Keratinocyte (primary cell): ENCODE results near the gene FRMD4B. TPM values are rescaled to one million over a fixed set of nuclear protein-coding genes. Genes with fewer than 3 reads are reported as not detected.

Experiments
- DNase-seq: peaks from one replicate; pipeline ENCODE4 v3.0.0-alpha.2; 2011; ENCODE audit warnings: low read depth, missing footprints, low spot score
- FAIRE-seq: peaks from 2 replicates; lab custom pipeline; 2011; peaks lifted over from hg19 to GRCh38; lab: Jason Lieb, UNC
- H2AFZ ChIP-seq: 2 replicates; pipeline ENCODE4 v1.6.0; 2012; ENCODE audit warnings: low read length, control low read depth, inconsistent platforms; ENCODE audit not compliant: control insufficient read depth
- H3K27ac ChIP-seq: 2 replicates; pipeline ENCODE4 v1.5.1; 2011; ENCODE audit warnings: low read length; ENCODE audit not compliant: control insufficient read depth, insufficient read depth
- H3K27me3 ChIP-seq: 3 replicates; pipeline ENCODE4 v1.6.0; 2011; ENCODE audit warnings: low read length; ENCODE audit not compliant: control insufficient read depth, insufficient read depth; ENCODE audit errors: extremely low read depth
- H3K36me3 ChIP-seq, 2 experiments: 2 replicates in 1 of 2; 3 replicates in 1 of 2; pipeline ENCODE4 v1.5.1; 2011; ENCODE audit warnings: low read length in 2 of 2, mild to moderate bottlenecking in 1 of 2; ENCODE audit not compliant: control insufficient read depth in 2 of 2, insufficient read depth in 2 of 2; ENCODE audit errors: extremely low read depth in 1 of 2
- H3K4me1 ChIP-seq: 3 replicates; pipeline ENCODE4 v1.5.1; 2011; ENCODE audit warnings: low read length; ENCODE audit not compliant: control insufficient read depth, insufficient read depth; ENCODE audit errors: extremely low read depth
- H3K4me2 ChIP-seq: 3 replicates; pipeline ENCODE4 v1.6.0; 2011; ENCODE audit warnings: low read depth, low read length; ENCODE audit not compliant: control insufficient read depth, insufficient read depth; ENCODE audit errors: extremely low read depth
- H3K4me3 ChIP-seq, 3 experiments: fragments of 200-600 bp in 1 of 3; sonication (generic) in 1 of 3; 2 replicates in 2 of 3; 3 replicates in 1 of 3; pipeline ENCODE4 v1.5.1; 2011 to 2016; ENCODE audit warnings: low read length in 3 of 3, mild to moderate bottlenecking in 3 of 3, control low read depth in 2 of 3, inconsistent platforms in 1 of 3, low read depth in 1 of 3, mixed read lengths in 1 of 3, mixed run types in 1 of 3, moderate library complexity in 1 of 3; ENCODE audit not compliant: control insufficient read depth in 2 of 3, insufficient read depth in 2 of 3; ENCODE audit errors: extremely low read depth in 1 of 3
- H3K79me2 ChIP-seq: 2 replicates; pipeline ENCODE4 v1.6.0; 2012; ENCODE audit warnings: low read length; ENCODE audit not compliant: control insufficient read depth, insufficient read depth
- H3K9ac ChIP-seq: 3 replicates; pipeline ENCODE4 v1.6.0; 2011; ENCODE audit warnings: low read length; ENCODE audit not compliant: control insufficient read depth, insufficient read depth; ENCODE audit errors: extremely low read depth
- H3K9me1 ChIP-seq: 3 replicates; pipeline ENCODE4 v1.6.0; 2011; ENCODE audit warnings: low read length; ENCODE audit not compliant: control insufficient read depth, insufficient read depth; ENCODE audit errors: extremely low read depth
- H3K9me3 ChIP-seq: 2 replicates; pipeline ENCODE4 v1.5.1; 2012; ENCODE audit warnings: low read depth, low read length; ENCODE audit not compliant: control insufficient read depth
- H4K20me1 ChIP-seq: 3 replicates; pipeline ENCODE4 v1.6.0; 2011; ENCODE audit warnings: low read length; ENCODE audit not compliant: control insufficient read depth, insufficient read depth; ENCODE audit errors: extremely low read depth
- EZH2 ChIP-seq: IDR thresholded peaks from one replicate; pipeline ENCODE4 v1.6.1; 2012; ENCODE audit warnings: inconsistent platforms, mild to moderate bottlenecking, low read length, moderate library complexity
- dilution Hi-C: fragments of 300-500 bp; cut with MboI; formaldehyde crosslinking; loops from one replicate; pipeline ENCODE4 v1.7.0; 2020; ENCODE audit warnings: low sequenced_read_pairs; ENCODE audit not compliant: extremely low pct_ligation_motif_present
- polyA plus RNA-seq, 5 experiments: library from polyadenylated mRNA; depleted of rRNA in 3 of 5; stranded (reverse) in 3 of 5; stranded (forward) in 1 of 5; unstranded in 1 of 5; fragments of >200 nt; gene quantifications; 1 replicate in 1 of 5; 2 replicates in 3 of 5; 3 replicates in 1 of 5; pipeline versions ENCODE4 v1.2.1 to v1.2.3, GENCODE V29; 2011 to 2012; ENCODE audit warnings: missing spikeins in 2 of 5, low read depth in 1 of 5, low replicate concordance in 1 of 5
- TF ChIP-seq, protein P1 (sequence below), 3 experiments: IDR thresholded peaks in 1 of 3; conservative IDR thresholded peaks in 1 of 3; optimal IDR thresholded peaks in 1 of 3; 2 replicates in 2 of 3; 3 replicates in 1 of 3; pipeline versions ENCODE3 to v1.5.1; 2011; ENCODE audit warnings: low read length in 3 of 3, mild to moderate bottlenecking in 3 of 3, moderate library complexity in 2 of 3, control low read depth in 1 of 3, inconsistent platforms in 1 of 3; ENCODE audit not compliant: insufficient read depth in 2 of 3; ENCODE audit errors: extremely low read depth in 1 of 3

The FRMD4B gene
- polyA plus RNA-seq, 1 donor (not counting 4 experiments of a cell fraction or from before 2014, with no cell fraction given), result 48.3 TPM

DNA sequence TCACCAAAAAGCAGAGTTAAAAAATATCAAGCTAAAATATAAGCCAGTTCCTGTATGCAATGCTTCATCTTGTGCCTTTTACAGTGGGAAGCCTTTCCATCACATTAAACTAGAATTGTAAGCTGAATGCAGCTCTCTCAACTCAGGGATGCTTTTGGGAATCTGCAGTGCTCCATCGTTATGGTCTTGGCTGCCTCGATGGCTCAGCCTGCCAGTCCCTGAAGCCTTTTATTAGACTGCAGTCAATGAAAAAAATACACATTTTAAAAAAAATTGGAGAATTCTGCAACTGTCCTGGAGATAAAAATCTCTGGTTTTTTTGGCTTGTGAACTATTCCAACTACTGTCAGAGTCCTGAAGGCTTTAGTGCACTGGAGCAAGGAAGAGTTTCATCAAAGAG lies 53.0 kb downstream of the FRMD4B start:
- dilution Hi-C loops, result no loop called here
- H4K20me1 ChIP-seq, result peaks cover 5% of the 10 kb centered on the region
- H3K9me1 ChIP-seq, result no peaks in the 10 kb centered on the region
- no peaks in the 10 kb centered on the region for H3K9me3 ChIP-seq
- H3K9ac ChIP-seq, result no peak overlapping the region
- H3K36me3 ChIP-seq, result peaks cover 9 to 16% of the 10 kb centered on the region in 2 experiments
- H3K79me2 ChIP-seq, result peaks cover 17% of the 10 kb centered on the region
- H3K4me1 ChIP-seq, result no peaks in the 10 kb centered on the region
- no peak overlapping the region for H3K27ac ChIP-seq
- H2AFZ ChIP-seq, result no peak overlapping the region
- H3K27me3 ChIP-seq, result no peaks in the 10 kb centered on the region
- no peak for FAIRE-seq
- no peak overlapping the region for H3K4me3 ChIP-seq
- TF ChIP-seq EZH2, result no peak
- TF ChIP-seq, protein P1, sequence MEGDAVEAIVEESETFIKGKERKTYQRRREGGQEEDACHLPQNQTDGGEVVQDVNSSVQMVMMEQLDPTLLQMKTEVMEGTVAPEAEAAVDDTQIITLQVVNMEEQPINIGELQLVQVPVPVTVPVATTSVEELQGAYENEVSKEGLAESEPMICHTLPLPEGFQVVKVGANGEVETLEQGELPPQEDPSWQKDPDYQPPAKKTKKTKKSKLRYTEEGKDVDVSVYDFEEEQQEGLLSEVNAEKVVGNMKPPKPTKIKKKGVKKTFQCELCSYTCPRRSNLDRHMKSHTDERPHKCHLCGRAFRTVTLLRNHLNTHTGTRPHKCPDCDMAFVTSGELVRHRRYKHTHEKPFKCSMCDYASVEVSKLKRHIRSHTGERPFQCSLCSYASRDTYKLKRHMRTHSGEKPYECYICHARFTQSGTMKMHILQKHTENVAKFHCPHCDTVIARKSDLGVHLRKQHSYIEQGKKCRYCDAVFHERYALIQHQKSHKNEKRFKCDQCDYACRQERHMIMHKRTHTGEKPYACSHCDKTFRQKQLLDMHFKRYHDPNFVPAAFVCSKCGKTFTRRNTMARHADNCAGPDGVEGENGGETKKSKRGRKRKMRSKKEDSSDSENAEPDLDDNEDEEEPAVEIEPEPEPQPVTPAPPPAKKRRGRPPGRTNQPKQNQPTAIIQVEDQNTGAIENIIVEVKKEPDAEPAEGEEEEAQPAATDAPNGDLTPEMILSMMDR (optimal IDR thresholded peaks at IDR 0.05 in 1 of 3, IDR thresholded peaks at IDR 0.05 in 1 of 3, conservative IDR thresholded peaks at IDR 0.05 in 1 of 3; ENCODE audit: extremely low read depth in 1 of 3, insufficient read depth in 2 of 3, low read length in 3 of 3), result no peak
- DNase-seq, result no peak
- no peak overlapping the region for H3K4me2 ChIP-seq

DNA sequence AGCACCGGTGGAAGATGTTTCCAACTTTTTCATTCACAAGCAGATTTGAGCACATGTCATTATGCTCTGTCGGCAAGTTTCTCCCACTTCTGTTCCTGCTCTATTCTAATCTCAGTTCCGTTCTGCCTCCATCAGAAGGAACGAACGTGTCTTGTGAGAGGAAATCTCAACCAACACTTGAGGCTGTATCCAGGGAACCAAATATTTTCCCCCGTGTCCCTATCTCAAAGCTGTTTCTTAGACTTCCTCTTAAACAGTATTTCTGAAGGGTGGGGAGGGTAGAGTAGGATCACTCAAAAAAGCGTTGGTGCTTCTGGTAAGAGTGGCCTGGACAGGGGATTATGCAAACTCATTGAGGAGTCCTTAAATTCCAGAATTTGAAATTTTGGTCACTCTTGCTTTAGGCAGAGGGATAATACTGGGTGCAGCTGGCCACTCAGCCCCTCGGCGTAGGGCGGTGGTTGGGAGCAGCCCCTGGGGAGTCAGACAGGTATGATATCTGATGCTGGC lies 54.9 kb downstream of the FRMD4B start:
- H2AFZ ChIP-seq, result no peak overlapping the region
- H3K79me2 ChIP-seq, result peaks cover 12% of the 10 kb centered on the region
- dilution Hi-C loops, result no loop called here
- H3K9ac ChIP-seq, result no peak overlapping the region
- no peak overlapping the region for H3K4me3 ChIP-seq
- H3K9me3 ChIP-seq, result no peaks in the 10 kb centered on the region
- DNase-seq, result no peak
- no peak for FAIRE-seq
- TF ChIP-seq, protein P1 (optimal IDR thresholded peaks at IDR 0.05 in 1 of 3, IDR thresholded peaks at IDR 0.05 in 1 of 3, conservative IDR thresholded peaks at IDR 0.05 in 1 of 3; ENCODE audit: extremely low read depth in 1 of 3, insufficient read depth in 2 of 3, low read length in 3 of 3), result no peak
- no peak for TF ChIP-seq EZH2
- H3K27me3 ChIP-seq, result no peaks in the 10 kb centered on the region
- H3K36me3 ChIP-seq, result peaks cover 9 to 15% of the 10 kb centered on the region in 2 experiments
- H3K4me2 ChIP-seq, result no peak overlapping the region
- peaks cover 5% of the 10 kb centered on the region for H4K20me1 ChIP-seq
- H3K27ac ChIP-seq, result no peak overlapping the region
- no peaks in the 10 kb centered on the region for H3K4me1 ChIP-seq
- no peaks in the 10 kb centered on the region for H3K9me1 ChIP-seq
